H1 (cell line): Measurements from ENCODE around the gene DMC1. TPM values are rescaled to one million over a fixed set of nuclear protein-coding genes. Genes with fewer than 3 reads are reported as not detected.

Experiments
- BRCA1 ChIP-seq: IDR thresholded peaks from 2 replicates; pipeline ENCODE4 v1.6.1; 2012; ENCODE audit warnings: low read depth, low read length, improper control_type of control experiment
- CBX5 ChIP-seq: fragments of 300-800, 300-1000 bp; sonication (generic); IDR thresholded peaks from 2 replicates; pipeline ENCODE4 v1.7.1; 2016; ENCODE audit warnings: antibody characterized with exemption, low read length, low read depth
- FOSL1 ChIP-seq: IDR thresholded peaks from 2 replicates; pipeline ENCODE4 v1.6.1; 2011; ENCODE audit warnings: mild to moderate bottlenecking, low read depth, low read length, moderate library complexity; ENCODE audit not compliant: insufficient read depth
- GABPA ChIP-seq: IDR thresholded peaks from 2 replicates; pipeline ENCODE4 v1.6.1; 2011; ENCODE audit warnings: mild to moderate bottlenecking, low read length, moderate library complexity, borderline replicate concordance; ENCODE audit not compliant: insufficient read depth
- NANOG ChIP-seq: IDR thresholded peaks from 2 replicates; pipeline ENCODE4 v1.6.1; 2011; ENCODE audit warnings: low read length, low read depth, mild to moderate bottlenecking, inconsistent platforms; ENCODE audit not compliant: insufficient read depth, poor library complexity, severe bottlenecking
- PHF8 ChIP-seq: fragments of 200-600 bp; sonication (generic); conservative IDR thresholded peaks from 2 replicates; pipeline ENCODE4 v1.7.1; 2012; ENCODE audit warnings: low read depth, mild to moderate bottlenecking, inconsistent platforms, low read length, moderate library complexity
- RAD21 ChIP-seq, 2 experiments: IDR thresholded peaks in 1 of 2; conservative IDR thresholded peaks in 1 of 2; 2 replicates each; pipeline ENCODE4 v1.6.1; 2011; ENCODE audit warnings: low read depth in 2 of 2, low read length in 2 of 2, improper control_type of control experiment in 1 of 2, inconsistent platforms in 1 of 2, mild to moderate bottlenecking in 1 of 2, moderate library complexity in 1 of 2
- RXRA ChIP-seq: IDR thresholded peaks from 2 replicates; pipeline ENCODE4 v1.6.1; 2011; ENCODE audit warnings: low read depth, mild to moderate bottlenecking, low read length, moderate library complexity; ENCODE audit not compliant: insufficient read depth
- SIN3A ChIP-seq, 2 experiments: IDR thresholded peaks in 1 of 2; conservative IDR thresholded peaks in 1 of 2; 2 replicates each; pipeline ENCODE4 v1.6.1; 2011 to 2012; ENCODE audit warnings: low read length in 2 of 2, improper control_type of control experiment in 1 of 2, low read depth in 1 of 2, mild to moderate bottlenecking in 1 of 2
- polyA plus RNA-seq, 7 experiments: library from polyadenylated mRNA; depleted of rRNA in 3 of 7; stranded (reverse) in 5 of 7; unstranded in 2 of 7; fragments of >200 nt in 5 of 7; fragments of 200-250 nt in 2 of 7; gene quantifications; 1 replicate in 5 of 7; 2 replicates in 1 of 7; 4 replicates in 1 of 7; pipeline versions ENCODE4 v1.2.1 to v1.2.3, GENCODE V29; 2011 to 2013; ENCODE audit warnings: missing spikeins in 2 of 7, mixed read lengths in 2 of 7
- total RNA-seq: library from RNA; stranded (reverse); fragmentation: NEBNext Ultra II Directional; extraction: Animal tissue kit (Norgen Biotek cat#: 25700); gene quantifications from 2 replicates; pipeline ENCODE4 v1.2.1, GENCODE V29; 2021
- TF ChIP-seq, protein P1 (sequence below): IDR thresholded peaks from 2 replicates; pipeline ENCODE4 v1.6.1; 2012; ENCODE audit warnings: inconsistent platforms

Gene DMC1
- total and polyA plus RNA-seq, 2 of the 8 experiments (the other 6 are each of a cell fraction or from before 2014, with no cell fraction given) = 3.8 to 7.2 TPM

DNA sequence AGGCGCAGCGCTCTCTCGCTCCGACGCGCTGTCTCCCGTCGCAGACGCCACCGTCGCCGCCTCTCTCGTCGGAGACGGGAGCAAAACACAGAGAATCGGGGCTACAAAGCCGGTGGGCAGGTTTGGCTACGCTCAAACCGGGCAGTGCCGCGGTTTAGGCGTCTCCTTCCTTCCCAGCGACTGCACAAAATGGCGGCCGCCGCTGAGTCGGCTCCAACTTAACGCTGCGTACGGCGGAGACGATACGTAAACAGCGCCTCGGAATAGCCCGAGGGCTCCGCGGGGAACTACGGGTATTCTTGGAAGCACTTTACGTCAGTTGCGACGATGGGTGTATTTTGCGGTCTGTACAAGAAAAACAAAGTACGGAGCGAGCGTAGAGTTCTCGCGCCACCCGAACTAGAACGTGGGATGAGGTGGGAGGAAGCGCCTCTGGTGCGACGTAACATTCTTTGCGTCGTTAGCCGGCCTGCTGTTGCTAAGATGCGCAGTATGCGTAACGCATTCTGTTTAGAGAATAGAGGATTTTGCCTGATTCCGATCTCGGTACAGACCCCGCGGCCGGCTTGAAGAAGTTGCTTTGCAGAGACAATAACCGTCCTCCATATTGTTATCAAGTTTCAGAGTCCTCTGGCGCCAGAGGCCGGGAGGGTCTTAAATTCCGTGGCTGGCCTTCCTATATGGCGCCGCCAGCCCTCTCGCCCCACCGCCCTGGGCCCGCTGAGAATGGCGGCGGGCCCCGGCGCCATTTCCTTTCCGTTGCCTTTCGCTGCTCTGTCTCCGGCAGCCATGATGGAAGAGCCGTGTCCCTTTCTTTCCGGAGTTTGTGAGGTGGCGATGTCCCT, 63.6 kb downstream of the DMC1 start, which contains the start of gene DDX17 (continued):
- TF ChIP-seq CBX5 (no peak), RAD21 (IDR thresholded peaks at IDR 0.05 in 1 of 2, conservative IDR thresholded peaks at IDR 0.05 in 1 of 2; ENCODE audit: low read depth in 2 of 2, low read length in 2 of 2) (no peak), PHF8 (peak; percentile 94; the same call in 1 of the 2 replicates), SIN3A (conservative IDR thresholded peaks at IDR 0.05 in 1 of 2, IDR thresholded peaks at IDR 0.05 in 1 of 2; ENCODE audit: low read depth in 1 of 2, low read length in 2 of 2) (0 out of 4 replicates have a peak, but pooled peaks of 1 of the 2 experiments have one; percentile 46), BRCA1 (no peak), FOSL1 (peak; percentile 91), RXRA (no peak), NANOG (no peak), GABPA (0 out of 2 replicates have a peak, but pooled peaks have one; percentile 29)
- TF ChIP-seq, protein P1, sequence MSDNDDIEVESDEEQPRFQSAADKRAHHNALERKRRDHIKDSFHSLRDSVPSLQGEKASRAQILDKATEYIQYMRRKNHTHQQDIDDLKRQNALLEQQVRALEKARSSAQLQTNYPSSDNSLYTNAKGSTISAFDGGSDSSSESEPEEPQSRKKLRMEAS = peak; percentile 20; the same call in 1 of the 2 replicates
